MV-4-11 (cell line): ENCODE measurements around the gene MAPKBP1.

Source experiments
- DNase-seq: peaks from one replicate; lab custom pipeline; 2025; lab: John Stamatoyannopoulos, UW

Gene MAPKBP1

DNA sequence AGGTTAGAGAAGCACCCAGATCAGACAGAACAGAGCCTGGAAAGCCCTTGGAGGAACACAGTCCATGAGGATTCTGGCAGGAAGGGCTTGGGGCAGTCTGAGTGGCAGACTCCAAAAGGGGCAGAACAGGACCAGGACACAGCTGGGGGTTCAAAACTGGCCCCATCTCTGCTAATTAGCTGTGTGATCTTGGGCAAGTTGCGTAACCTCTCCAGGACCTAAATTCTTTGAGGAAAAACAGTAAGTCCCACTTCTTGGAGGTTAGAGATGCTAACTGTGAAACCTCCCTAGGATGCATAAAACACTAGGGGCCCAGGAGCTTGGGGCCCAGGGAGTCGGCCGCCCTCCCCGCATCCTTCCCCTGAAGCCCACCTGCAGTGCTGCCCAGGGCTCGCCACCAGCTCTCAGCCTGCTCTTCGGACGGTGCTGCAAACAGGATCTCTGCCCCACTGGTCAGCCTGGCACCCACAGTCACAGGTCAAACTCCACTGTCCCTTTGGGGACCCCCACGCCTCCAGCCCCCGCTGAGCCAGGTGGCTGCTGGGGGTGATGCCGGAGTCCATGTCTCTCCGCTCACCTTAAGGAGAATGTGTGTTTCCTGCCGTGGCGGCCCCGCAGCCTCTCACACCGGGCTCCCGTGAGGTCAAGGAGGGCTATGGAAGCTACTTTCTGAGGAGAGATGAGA lies 76.3 kb downstream of the MAPKBP1 start:
- no peak for DNase-seq

- DNase-seq: no peak
Measured at GRCh38 chr15:41851167-41851523, 76.9 kb downstream of the MAPKBP1 start.

GRCh38 chr15:41851755-41852370 lies 77.6 kb downstream of the MAPKBP1 start:
- no peak for DNase-seq

DNA sequence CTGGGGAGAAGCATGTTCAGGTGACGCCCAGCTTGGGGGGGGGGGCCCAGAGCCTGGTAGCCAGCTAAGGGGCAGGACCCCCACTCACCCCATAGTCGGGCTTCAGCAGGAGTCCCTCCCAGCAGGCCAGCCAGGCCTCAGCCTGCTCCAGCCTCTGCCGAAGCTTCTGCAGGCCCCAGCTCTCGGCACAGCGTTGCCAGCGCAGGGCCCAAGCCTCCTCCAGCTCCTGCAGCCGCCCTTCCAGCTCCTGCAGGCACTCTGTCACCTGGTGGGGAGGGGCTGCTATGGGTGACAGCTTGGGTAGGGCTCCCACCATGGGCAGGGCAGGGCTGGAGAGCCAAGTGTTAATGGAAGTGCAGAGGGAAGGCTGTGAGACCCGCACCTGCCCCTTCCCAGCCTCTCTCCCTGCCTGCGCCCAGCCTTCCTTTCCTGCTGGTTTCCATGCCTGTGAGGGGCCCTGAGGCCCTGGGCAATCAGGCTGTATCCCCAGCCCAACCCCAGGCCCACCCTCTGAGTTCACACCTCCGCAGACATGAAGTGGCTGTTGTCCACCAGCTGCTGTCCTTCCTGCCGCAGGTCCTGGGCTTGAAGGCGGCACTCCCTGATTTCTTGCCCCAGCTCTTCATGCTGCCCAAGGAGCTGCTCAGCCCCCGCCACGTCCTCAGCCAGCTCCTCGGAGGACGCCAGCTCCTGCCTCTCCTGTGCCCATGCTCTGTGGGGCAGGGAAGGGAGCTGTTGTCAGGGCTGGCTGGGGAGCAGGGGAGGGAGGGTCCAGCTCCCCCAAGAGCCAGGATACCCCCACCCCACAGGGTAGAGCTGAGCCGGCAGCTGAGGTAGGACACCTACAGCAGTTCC lies 78.7 kb downstream of the MAPKBP1 start:
- DNase-seq: no peak

- no peak for DNase-seq
Measured at GRCh38 chr15:41853831-41854230, 79.5 kb downstream of the MAPKBP1 start.

DNA sequence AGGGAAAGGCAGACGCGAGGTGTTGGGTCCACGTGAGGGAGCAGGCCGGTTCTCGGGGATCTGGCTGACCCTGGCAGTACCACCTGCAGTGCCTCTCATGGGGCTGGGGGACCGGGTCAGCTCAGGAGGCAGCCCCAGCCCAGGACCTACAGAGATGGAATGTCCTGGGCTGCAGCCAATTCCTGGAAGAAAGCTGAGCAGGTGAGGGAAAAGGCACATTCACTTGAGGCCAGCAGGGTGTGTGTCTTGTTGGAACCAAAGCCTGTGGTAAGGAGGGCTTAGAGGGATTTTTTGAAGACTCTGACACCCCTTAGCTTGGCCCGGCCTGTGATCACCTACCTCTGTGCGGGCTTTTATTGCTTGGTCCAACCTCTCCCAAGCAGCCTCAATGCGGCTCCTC lies 80.2 kb downstream of the MAPKBP1 start:
- no peak for DNase-seq

DNA sequence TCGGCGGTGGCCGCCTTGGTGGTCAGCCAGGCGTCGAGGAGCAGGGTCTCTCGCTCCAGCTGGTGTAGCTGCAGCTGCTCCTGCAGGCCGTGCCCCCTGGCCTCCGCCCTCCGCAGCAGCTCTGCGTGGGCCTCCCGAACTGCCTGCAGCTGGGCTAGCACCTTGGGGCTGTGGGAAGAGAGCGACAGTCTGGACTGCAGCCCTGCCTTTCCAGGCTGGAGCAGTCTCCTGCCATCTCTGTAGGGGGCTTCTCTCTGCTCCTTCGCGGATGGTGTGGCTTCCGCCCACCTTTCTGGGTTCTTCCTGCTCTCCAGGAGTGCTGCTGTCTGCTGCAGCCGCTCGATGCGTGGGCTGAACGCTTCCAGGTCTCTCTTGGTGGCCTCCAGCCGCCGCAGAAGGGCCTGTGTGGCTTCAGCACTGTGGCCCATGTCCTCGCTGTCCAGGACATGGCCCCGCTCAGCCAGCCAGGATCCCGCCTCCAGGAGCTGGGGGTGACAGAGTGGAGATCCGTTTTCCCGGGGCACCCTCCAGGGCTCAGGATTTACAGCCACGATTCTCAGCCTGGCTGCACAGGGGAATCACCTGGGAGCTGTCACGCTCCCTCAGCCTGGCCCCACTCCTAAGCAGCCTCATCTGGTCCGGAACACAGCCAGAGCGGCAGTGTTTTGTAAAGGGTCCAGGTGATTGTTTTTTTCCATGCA lies 81.1 kb downstream of the MAPKBP1 start:
- DNase-seq: no peak

DNA sequence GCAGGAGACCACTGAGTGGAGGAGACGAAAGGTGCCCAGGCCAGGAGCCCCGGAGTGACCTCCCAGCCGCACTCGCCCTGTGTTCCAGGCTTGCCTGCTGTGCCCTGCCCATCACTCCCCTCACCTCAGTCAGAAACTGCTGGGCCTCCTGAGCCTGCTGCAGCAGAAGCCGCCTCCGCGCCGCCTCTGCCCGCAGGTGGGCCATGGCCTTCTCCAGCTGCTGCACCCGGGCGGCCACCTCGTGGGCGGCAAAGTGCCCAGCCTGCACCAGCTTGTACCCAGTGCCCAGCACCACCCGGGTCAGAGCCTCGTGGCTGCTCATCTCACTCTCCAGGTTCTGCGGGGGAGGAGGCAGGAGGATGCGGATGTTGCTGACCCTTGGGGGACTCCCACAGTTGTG lies 82.0 kb downstream of the MAPKBP1 start:
- DNase-seq: no peak

GRCh38 chr15:41856716-41857115 lies 82.4 kb downstream of the MAPKBP1 start:
- DNase-seq: no peak

- no peak for DNase-seq
Measured at GRCh38 chr15:41857316-41857715, 83.0 kb downstream of the MAPKBP1 start.

- no peak for DNase-seq
Measured at GRCh38 chr15:41858756-41859155, 84.5 kb downstream of the MAPKBP1 start.

DNA sequence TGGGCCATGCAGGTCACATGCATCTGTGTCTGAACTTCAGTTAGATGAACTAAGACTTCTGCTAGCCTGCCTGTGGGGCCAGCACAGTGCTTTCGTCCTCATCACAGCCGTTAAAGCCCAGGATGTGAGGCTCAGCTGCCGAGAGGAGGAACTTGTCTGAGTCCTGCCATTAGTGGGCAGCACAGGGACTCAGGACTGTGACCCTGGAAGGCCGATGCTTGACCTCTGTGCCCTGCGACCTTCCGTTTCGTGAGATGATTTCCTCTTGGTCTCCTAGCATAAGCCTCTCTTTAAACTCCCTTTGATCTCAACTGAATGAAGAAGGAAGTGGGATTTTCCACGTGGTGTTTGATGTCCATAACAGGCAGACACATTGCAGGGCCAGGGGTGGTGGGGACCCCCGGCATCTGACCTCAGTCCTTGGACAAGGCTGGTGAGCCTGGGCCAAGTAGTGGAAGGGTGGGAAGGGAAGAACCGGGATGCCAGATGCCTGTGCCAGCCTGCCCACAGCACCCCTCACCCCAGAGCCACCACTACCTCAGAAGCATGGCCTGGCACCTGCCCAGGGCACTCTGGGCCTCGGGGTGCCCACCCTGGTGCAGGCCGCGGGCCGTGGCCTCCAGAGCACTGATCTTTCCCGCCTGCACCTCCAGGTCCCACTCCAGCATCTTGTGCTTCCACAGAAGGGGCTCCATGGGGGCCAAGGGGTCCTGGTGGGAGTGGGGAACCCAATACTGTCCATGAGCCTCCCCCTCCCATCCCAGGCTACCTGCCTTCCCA lies 86.0 kb downstream of the MAPKBP1 start:
- peak; percentile 90 for DNase-seq

GRCh38 chr15:41861736-41862356 lies 87.6 kb downstream of the MAPKBP1 start:
- DNase-seq: no peak

DNA sequence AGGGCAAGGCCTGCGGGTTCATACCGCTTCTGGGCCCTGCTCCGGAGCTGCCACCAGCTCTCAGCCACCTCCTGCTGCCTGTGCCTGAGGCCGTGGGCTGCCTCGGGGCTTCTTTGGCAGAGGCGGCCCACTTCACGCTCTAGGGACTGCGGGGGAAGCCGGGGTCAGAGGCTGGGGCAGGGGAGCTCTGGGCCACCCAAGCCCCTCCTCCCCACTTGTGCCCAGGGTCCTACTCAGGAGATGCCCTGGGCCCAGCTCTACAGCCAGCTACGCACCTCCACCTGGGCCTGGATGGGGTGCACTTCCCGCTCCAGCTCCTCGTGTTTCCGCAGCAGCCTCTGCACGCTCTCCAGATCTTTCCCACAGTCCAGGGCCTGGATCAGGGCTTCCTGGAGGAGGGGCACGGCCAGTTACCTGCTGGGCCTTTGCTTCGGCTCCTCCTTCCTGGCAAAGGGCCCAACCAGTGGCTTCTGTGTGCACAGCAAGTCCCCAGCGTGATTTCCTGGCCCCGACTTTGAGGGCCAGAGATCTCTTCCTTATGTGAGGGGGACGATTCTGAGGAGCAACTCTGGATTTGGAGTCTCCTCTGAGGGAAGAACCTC lies 88.3 kb downstream of the MAPKBP1 start:
- DNase-seq: no peak

- no peak for DNase-seq
Measured at GRCh38 chr15:41865490-41866055, 91.3 kb downstream of the MAPKBP1 start.

DNA sequence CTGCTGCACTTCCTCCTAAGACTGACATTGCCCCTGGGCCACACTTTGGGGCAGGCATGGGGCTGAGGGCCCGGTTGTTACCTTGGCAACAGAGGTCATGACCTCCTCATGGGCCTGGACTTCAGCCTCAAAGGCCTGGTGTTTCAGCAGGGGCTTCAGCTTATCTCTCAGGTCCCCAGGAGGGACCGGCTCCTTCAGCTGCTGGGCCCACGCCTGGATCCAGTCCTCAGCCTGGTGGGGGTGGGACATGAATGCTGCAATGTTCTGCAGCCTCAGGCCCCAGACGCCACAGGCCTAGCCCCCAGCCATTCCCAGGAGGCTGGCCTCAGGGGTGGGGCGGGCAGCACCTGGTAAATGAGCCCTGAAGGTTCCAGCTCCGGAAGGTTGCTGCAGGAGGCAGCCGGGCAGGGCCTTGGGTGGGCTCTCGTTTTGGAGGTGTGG lies 92.0 kb downstream of the MAPKBP1 start:
- peak; percentile 51 for DNase-seq

- no peak for DNase-seq
Measured at GRCh38 chr15:41866872-41867579, 92.7 kb downstream of the MAPKBP1 start.

DNA sequence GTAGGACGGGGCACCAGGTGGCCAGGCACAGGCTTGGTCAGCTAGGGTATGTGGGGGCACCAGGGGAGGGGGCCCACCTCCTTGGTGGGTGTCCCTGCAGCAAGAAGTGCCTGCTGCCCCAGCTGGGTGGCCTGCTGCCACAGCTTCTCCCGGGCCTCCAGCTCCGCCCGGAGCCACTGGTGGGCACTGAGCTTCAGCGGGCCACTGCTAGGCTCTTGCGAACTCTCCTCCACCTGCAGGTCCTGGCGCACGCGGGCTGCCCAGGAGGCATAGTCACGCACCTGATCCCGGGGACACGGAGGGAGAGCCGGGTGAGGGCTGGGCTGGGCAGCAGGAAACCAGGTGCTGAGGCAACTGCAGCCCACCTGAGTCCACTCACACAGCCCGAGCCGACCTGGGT lies 94.0 kb downstream of the MAPKBP1 start:
- no peak for DNase-seq

- DNase-seq: no peak
Measured at GRCh38 chr15:41869770-41870688, 95.7 kb downstream of the MAPKBP1 start.
